GM18511 (cell line): Measurements from ENCODE around the gene THAP4.
"Not testable (repeated sequence)": the region's sequence is repeated elsewhere in the genome, so short reads cannot be mapped to it uniquely, and the experiment has no call there.

Experiments
- ATAC-seq: cut with Tn5 transposase; IDR thresholded peaks from one replicate; pipeline ENCODE4 v1.9.1; 2021; ENCODE audit warnings: mild to moderate bottlenecking, moderate library complexity; ENCODE audit not compliant: unreplicated experiment

The THAP4 gene

DNA sequence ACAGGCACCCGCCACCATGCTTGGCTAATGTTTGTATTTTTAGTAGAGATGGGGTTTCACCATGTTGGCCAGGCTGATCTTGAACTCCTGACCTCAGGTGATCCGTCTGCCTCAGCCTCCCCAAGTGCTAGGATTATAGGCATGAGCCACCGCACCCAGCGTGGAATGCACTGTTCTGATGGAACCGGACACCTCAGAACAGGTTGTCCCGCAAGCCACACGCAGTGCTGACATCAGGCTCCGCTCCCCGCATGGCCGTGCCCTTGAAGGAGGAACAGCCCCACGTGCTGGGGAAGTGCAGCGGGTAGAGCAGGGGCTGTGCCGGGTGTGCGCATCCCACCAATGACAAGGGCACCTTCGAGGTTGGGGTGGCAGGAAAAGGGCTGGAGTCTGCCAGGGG lies 69.7 kb downstream of the THAP4 start:
- ATAC-seq: not testable (repeated sequence)

DNA sequence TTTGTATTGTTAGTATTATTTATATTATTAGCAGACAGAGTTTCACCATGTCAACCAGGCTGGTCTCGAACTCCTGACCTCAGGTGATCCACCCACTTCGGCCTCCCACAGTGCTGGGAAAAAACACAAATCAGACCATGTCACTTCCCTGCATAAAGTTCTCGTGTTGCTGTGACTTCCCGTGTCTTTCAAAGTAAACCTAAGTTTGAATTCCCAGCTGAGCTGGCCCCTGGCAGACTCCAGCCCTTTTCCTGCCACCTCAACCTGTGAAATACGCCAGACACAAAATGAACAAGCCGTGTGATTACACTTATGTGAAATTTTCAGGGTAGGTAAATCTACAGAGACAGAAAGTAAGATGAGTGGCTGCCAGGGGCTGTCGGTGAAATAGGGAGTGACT lies 70.5 kb downstream of the THAP4 start:
- ATAC-seq: no peak

DNA sequence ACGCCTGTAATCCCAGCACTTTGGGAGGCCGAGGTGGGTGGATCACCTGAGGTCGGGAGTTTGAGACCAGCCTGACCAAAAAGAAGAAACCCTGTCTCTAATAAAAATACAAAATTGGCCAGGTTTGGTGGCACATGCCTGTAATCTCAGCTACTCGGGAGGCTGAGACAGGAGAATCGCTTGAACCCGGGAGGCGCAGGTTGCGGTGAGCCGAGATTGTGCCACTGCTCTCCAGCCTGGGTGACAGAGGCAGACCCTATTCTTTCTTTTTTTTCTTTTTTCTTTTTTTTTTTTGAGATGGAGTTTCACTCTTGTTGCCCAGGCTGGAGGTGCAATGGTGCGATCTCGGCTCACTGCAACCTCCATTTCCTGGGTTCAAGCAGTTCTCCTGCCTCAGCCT lies 70.9 kb downstream of the THAP4 start:
- not testable (repeated sequence) for ATAC-seq

DNA sequence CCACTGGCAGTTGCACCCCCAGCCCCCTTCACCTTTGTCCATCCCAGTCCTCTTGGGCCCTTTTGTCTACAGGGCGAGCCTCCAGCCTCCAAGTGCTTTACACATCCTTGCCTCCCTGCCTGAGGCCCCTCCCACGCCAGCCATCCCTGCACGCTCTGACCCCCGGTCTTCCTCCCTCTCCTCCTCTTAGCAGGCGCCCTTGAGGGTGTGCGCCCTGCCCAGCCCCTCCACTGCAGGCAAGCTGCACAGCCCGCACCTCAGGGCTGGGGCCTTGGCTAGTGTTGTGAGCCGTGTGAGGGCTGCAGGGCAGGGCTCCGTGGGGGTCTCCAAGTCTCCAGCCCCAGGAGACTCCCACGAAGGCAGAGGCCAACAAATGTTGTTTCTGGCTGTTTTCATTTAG lies 71.5 kb downstream of the THAP4 start:
- ATAC-seq: no peak

DNA sequence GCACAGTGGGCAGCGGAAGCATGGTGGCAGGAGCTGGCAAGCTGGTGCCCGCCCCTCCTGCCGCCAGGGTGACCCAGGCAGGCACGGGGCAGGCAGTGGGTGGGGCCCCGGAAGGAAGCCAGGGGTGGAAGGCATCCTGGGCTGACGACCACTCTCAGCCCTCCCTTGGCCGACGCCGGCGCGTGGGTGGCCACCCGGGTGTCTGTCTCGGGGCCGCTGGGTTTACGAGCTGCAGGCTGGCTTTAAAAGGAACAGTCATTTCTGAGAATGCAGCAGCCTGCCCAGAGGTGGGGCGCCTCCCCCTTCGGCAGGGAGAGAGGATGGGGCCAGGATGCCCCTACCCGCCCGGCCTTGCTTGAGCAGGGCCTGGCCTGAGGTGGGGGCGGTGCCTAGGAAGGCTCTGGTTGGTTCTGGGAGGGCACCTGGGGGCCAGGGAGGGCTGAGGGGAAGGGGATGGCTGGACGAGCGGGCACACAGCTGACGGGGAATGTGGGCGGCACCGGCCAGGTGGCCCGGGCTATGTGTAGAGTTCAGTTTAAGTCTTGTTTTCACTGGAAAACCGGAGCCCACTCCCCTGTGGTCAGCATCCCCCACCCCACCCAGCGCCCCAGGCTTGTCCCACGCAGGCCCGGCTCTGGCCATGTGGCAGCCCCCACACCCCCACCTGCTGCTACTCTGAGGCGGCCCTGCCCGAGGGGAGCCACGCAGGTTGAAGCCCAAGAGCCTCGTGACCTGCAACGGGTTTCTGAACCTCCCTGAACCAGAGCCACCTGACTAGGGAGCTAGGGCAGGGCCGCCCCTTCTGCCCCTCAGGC lies 72.2 kb downstream of the THAP4 start:
- ATAC-seq: no peak

DNA sequence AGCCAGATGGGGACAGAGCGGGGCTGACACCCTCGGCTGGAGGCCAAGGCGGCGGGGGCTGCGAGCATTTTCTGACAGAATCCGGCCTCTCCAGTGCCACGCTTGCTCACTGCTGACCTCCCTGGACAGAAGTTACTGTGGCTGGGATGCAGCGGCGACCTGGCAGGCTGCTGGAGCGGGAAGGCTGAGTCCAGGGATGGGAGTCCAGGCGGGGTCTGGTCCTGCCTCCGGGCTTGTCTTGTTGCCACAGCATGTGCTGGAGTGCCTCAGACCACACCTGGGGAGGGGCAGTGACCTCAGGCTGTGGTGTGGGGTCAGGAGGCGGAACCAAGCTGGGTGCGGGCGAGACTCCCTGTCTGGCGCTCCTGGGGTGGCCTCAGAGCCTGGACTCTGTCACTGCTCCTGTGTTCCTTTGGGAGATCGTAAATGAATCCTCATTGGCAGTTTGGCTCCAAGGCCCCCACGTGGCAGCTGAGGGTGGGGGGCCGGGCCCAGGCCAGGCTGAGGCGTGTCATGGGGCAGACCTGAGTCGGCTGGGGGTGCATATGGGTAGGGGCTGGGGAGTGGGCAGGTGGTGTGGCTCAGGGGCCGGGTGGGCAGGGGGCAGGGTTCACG lies 72.9 kb downstream of the THAP4 start:
- ATAC-seq: no peak

DNA sequence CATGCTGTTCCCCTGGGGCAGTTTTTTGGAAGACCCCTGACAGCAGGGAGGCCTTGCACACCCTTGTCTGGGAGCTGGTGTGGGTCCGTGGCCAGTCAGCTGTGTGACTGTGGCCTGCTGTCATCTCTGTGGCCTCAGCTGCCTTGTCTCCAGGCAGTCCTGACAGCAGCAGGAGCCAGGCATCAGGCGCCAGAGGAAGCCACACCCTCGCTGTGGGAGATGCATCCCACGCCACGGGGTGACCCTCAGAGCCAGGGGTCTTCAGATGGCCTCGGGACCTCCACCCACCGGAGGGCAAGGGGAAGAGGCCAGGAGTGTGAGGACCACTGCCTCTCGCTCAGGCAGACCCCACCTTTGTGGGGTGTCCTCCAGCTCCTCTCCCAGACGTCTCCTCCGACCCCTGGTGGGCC lies 73.4 kb downstream of the THAP4 start:
- ATAC-seq: no peak

DNA sequence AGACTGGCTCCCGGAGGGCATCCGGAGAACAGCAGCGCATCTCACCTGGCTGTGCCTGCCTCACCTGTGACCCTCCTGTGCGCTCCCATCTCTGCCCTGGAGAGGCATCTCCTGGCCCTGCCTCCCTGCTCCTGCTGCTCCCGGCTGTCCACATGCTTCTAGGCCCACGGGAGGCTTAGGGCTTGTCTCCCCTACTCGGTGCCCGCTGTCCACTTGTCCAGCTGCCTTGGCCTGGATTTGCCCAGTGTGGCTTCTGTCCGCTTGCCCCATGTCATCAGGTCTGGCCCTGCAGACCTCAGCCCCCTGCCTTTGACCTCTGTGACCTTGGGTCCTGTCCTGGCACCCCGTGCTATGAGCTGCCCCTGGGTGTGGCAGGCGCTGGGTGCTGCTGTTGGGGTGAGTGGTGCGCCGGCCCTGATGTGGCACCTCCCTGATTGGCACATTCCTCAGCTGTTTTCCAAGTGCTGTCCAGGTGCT lies 73.9 kb downstream of the THAP4 start:
- no peak for ATAC-seq

DNA sequence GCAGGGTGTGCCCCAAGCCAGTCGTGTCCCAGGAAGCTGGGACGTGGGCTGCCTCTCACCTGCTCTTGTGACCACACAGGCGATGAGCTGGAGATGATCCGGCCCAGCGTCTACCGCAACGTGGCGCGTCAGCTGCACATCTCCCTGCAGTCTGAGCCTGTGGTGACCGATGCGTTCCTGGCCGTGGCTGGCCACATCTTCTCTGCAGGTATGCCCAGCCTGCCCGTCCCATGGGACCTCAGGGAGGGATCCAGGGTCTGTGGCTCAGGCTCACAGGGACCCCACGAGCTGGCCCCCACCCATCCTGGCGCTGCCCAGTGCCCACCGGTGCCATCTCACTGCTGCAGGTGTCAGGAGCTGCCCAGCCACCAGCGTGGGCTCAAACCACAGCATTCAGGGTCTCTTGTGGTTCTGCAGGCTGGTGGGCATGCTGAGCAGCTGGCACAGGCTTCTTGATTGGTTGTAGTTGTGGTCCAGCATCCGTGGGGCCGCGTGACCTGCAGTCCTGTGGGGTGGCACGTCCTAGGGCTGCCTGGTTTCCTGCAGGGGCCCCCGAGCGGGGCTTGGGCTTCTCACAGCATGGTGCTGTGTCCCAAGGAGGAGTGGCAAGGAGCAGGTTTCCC lies 74.6 kb downstream of the THAP4 start:
- no peak for ATAC-seq

DNA sequence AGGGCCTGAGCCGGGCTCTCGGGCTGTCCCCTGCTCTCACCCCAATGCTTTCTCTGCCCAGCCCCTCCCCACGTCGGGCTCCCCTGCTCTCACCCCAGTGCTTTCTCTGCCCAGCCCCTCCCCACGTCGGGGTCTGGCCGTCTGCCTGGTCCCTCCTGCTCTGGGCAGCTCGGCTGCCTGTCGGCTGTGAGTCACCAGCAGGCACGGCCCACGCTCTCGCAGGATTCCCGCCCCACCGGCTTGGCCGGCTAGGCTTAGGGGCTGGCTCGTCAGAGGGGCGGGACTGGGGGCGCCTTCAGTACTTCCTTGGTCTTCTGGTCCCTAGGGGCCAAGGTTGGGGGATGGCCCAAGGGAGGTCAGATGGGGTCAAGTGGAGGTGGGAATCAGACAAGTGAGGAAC lies 75.1 kb downstream of the THAP4 start:
- ATAC-seq: no peak

DNA sequence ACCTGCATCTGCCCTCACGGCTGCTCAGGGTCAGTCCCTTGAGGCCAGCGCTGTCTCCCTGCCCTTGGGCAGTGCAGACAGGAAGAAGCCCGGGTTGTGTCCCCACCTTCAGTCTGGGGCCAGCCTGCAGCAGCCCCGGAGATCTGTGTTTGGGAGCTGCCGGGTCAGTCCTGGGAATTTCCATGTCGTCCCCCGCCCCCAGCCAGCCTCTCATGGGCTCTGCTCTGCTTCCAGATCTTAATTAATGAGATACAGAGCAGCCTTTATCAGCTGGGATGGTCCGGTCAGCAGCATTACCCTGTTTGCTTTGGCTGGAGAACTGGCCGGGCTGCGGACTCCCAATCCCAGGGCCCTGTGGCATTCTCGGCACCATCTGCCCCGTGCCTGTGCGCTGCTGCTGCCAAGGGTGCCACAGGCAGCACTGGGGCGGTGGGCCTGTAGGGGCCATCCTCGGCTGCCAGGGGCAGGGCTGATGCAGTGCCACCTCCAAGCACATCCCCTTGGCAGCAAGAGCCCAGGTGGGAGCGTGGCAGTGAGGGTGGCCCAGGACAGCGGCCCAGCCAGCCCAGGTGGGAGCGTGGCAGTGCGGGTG lies 76.0 kb downstream of the THAP4 start:
- ATAC-seq: no peak

DNA sequence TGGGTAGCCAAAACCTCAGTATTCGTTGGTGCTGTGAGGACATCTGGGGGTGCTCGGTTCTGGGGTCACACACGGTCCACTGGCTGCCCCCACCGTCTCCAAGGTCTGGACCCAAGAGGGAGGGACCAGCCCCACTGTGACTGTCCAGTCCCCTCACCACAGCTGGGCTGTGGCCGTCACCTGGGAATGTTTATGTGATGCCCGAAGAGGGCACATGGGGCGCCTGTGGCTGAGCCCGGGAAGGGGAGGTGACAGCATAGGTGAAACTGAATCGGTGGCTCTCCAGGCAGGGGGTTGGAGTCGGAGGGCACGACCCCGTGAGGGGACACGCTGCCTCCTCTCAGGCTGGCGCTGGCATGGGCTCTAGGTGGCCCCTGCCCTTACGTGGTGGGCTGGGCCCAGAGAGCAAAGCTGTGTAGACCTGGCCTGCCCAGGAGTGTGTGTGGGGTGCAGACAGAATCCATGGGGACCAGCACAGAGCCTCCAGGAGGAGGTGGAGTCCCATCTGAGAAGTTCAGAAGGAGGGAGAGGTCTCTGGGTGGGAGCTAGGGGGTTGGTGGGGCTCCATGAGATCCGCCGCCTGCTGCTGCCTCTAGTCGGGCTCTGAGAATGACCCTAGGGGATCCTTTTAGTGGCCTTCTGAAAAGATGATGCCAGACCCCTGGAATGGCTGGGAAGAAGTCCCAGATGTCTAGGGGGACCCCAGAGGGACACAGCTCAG lies 76.6 kb downstream of the THAP4 start:
- no peak for ATAC-seq

DNA sequence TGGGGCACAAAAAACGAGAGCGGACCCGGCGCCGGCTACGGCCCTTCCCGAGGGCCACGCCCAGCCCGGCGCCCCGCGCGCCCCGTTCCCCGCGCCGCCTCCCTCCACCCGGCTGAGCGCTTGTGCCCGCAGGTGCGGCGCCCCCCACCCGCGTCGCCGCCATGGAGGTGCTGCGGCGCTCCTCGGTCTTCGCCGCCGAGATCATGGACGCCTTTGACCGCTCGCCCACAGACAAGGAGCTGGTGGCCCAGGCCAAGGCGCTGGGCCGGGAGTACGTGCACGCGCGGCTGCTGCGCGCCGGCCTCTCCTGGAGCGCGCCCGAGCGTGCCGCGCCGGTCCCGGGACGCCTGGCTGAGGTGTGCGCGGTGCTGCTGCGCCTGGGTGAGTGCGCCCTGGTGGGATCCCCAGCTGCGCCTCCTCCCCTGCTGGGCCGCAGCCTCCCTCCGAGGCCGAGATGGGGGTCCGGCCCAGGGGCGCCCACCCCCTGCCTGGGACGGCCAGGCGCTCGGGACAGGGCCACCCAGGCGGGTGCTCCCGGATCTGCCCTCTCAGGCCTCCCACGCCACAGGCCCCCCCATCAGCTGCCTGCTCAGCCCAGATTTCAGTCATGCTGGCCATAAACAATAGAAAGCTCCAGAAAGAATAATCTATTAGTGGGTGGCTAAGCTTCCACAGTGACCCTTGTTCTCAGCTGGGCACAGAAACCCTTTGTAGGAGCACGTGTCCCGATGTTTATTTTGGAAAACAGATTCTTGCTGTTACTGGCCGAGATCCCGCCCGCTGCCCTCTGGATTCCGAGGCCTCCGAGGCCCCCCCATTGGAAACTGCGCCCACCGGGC lies 77.4 kb downstream of the THAP4 start:
- no peak for ATAC-seq

DNA sequence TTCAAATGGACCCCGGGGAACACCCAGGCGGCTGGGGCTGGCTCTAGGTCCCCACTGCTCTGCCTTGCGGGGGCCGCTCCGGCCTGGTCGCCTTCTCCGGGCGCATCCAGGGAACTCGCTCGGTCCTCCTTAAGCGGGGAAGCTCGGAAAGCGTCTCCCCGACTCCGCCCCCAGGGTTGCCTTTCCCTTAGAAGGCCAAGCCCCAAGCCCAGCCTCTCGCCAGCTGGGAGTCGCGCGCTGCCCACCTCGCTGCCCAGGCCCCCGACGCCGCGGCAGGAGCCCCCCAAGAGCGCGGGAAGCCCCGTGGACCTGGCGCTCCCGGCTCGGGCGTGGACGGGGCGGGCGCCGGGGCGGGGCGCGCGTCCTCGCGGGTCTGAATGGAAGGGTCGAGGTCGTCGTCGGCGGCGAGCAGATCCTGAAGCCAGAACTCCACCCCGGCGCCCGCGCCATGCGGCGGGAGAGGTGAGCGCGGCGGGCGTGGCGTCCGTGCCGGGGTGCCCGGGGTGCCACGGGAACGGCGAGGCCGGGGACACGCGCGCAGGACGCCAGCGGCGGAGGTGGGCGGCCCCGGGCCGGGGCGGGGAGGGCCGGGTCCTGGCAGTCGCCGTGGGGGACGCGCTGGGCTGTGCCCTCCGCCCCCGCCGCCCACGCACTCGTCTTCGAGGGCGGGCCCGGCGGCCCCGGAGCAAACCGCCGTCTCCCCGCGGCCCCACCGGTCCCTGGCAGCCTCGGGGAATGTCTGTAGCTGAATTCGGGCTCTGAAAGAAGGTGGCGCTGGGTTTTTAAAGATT lies 78.2 kb downstream of the THAP4 start, which contains the start of gene BOK:
Gene BOK, plus strand, starts transcription at position 214 of the 791 bp plus-strand sequence. CDS start 739 bp downstream, outside the sequence.
- no peak for ATAC-seq

DNA sequence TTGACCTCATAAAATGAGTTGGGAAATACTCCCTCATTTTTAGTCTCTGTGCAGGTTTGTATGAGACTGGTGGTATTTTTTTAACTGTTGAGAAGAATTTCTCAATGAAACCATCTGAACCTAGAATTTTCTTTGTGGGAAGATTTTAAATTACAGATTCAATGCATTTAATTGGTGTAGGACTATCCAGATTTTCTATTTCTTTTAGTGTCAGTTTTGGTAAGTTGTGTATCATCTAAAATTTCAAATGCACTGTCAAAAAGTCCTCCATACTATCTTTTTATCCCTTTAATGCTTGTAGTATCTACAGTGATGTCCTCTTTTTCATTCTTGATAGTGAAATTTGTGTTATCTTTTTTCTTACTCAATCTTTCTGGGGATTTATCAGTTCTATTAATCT lies 80.2 kb downstream of the THAP4 start:
- ATAC-seq: no peak

DNA sequence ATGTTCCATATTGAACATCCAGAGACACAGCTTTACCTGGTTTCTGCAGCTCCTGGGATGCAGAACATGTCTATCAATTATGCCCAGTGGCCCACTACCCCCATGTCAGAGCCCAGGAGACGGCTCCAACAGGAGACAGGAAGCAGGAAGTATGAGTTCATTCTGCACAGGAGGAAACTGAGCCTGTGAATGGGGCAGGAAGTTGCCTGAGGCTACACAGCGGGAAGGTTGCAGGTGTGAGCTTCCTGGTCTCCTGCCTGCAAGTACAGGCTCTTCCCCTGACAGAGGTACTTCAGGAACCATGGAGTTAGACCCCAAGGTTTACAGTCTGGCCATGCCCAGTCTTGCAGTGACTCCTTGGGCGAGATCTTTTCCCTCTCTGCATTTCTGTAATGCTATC lies 81.2 kb downstream of the THAP4 start:
- ATAC-seq: no peak

DNA sequence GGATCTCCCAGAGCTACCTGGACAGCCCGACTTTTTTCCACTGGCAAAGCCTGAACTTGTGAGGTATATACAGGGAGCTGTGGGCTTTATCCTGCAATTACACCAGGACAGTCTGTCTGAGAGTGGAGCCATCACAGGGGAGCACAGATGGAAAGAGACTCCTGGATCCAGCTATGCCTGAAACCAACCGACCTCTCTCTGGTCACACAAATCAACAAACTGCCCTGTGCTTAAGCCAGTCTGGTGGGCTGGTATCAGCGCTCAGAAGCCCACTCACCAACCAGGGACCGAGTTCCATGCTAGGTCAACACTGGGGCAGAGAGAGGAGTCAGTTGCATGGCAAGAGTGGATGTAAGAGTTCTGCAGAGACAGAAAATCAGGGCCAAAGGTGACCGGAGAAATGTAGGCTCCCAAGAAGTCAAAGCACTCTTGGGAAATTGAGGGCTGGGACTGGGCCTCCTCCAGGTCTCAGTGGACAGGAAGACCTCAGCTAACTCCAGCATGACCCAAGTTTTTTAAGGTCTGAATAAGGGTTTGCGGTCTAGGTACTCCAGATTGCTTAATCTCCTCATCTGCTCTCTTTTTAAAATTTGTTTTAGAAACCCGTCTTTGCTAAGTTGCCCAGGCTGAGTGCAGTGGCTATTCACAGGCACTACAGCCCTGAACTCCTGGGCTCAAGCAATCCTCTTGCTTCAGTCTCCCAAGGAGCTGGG lies 82.2 kb downstream of the THAP4 start:
- no peak for ATAC-seq

DNA sequence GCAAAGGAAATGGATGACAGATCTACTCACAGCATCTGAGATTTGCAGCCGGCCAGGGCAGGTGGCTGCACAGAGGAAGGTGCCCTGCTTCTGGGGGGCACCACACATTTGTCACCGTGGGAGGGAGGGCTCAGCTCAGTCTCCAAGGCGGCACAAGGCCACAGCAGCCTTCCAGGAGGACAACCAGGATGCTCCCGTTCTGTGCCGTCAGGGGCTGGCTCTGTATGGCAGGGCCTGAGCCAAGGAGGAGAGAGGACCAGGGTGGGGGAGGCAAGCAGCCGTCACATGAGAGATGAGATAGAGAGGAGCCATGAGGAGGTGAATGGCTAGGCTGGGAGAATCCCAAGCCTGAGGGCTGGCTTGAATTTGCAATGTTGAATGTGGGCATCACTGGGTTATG lies 83.0 kb downstream of the THAP4 start:
- no peak for ATAC-seq

DNA sequence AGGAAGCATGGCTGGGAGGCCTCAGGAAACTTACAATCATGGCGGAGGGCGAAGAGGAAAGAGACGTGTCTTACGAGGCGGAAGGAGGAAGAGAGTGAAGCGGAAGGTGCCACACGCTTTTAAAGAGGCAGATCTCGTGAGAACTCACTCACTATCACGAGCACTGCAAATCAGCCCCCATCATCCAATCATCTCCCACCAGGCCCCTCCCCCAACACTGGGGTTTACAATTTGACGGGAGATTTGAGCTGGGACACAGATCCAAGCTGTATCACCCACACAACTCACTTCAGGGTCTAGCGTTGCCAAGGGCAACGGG lies 83.5 kb downstream of the THAP4 start:
- no peak for ATAC-seq
